B cell (primary cell): ENCODE measurements around the gene KCNQ5. TPM values are rescaled to one million over a fixed set of nuclear protein-coding genes. Genes with fewer than 3 reads are reported as not detected.

ENCODE experiments used
- ATAC-seq: fragments of 200-7000 bp; cut with Tn5 transposase; one replicate; pipeline ENCODE4 v1.10.0; 2021; ENCODE audit warnings: low read depth, mild to moderate bottlenecking, moderate number of reproducible peaks, moderate library complexity
- CTCF ChIA-PET: fragments of 350-600 bp; sonication (Branson Sonifier 250); formaldehyde crosslinking; loops from one replicate; lab custom pipeline; 2021; ENCODE audit warnings: antibody characterized with exemption, inconsistent platforms; lab: Charles Lee
- POLR2A ChIA-PET: fragments of 350-600 bp; sonication (Branson Sonifier 250); formaldehyde crosslinking; loops from one replicate; lab custom pipeline; 2021; ENCODE audit warnings: antibody characterized with exemption; lab: Charles Lee
- DNase-seq: peaks from one replicate; pipeline ENCODE4 v3.0.0; 2013
- H2AFZ ChIP-seq: 2 replicates; pipeline ENCODE4 v1.6.1; 2012; ENCODE audit warnings: mild to moderate bottlenecking, low read depth, low read length; ENCODE audit not compliant: insufficient read depth, poor library complexity, severe bottlenecking
- H3K27ac ChIP-seq, 2 donors: 1 replicate in 1 of 2; 2 replicates in 1 of 2; pipeline ENCODE4 v1.5.1; 2012 to 2013; ENCODE audit warnings: low read length in 2 of 2, mild to moderate bottlenecking in 2 of 2, moderate library complexity in 1 of 2
- H3K27me3 ChIP-seq, 4 experiments: fragments of 200-600 bp in 1 of 4; sonication (generic) in 1 of 4; replicated peaks in 1 of 4; 1 replicate in 2 of 4; 2 replicates in 2 of 4; pipeline versions ENCODE4 v1.6.1 to v1.7.0; 2013 to 2016; ENCODE audit warnings: low read length in 3 of 4, mild to moderate bottlenecking in 2 of 4, mixed read lengths in 1 of 4, moderate library complexity in 1 of 4; ENCODE audit not compliant: insufficient read depth in 4 of 4, control insufficient read depth in 3 of 4; ENCODE audit errors: control extremely low read depth in 1 of 4
- H3K36me3 ChIP-seq, 2 experiments: replicated peaks in 1 of 2; 1 replicate in 1 of 2; 2 replicates in 1 of 2; pipeline versions ENCODE4 v1.6.1 to v1.7.1; 2013; ENCODE audit warnings: low read length in 1 of 2; ENCODE audit not compliant: insufficient read depth in 2 of 2, control insufficient read depth in 1 of 2; ENCODE audit errors: control extremely low read depth in 1 of 2, extremely low read depth in 1 of 2
- H3K4me1 ChIP-seq, 2 donors: fragments of 200-600 bp in 1 of 2; sonication (generic) in 1 of 2; 1 replicate in 1 of 2; 2 replicates in 1 of 2; pipeline versions ENCODE4 v1.5.1 to v1.6.1; 2013 to 2017; ENCODE audit warnings: low read length in 2 of 2; ENCODE audit not compliant: control insufficient read depth in 2 of 2, insufficient read depth in 2 of 2
- H3K4me2 ChIP-seq: replicated peaks from 2 replicates; pipeline ENCODE3; 2012; ENCODE audit warnings: mild to moderate bottlenecking, low read depth, low read length; ENCODE audit not compliant: poor library complexity, severe bottlenecking
- H3K4me3 ChIP-seq, 5 experiments: fragments of 200-600 bp in 1 of 5; sonication (generic) in 1 of 5; 1 replicate in 3 of 5; 2 replicates in 2 of 5; pipeline versions ENCODE4 v1.5.1 to v1.7.0; 2011 to 2016; ENCODE audit warnings: low read length in 4 of 5, mild to moderate bottlenecking in 4 of 5, low read depth in 2 of 5, control low read depth in 1 of 5, moderate library complexity in 1 of 5; ENCODE audit not compliant: insufficient read depth in 1 of 5; ENCODE audit errors: control extremely low read depth in 1 of 5, extremely low read depth in 1 of 5
- H3K79me2 ChIP-seq: fragments of 200-600 bp; sonication (generic); one replicate; pipeline ENCODE4 v1.6.0; 2016; ENCODE audit warnings: low read length; ENCODE audit not compliant: control insufficient read depth, insufficient read depth
- H3K9ac ChIP-seq: fragments of 200-600 bp; sonication (generic); 2 replicates; pipeline ENCODE4 v1.6.1; 2017; ENCODE audit warnings: mild to moderate bottlenecking, low read length, moderate library complexity
- H3K9me3 ChIP-seq, 3 donors: one replicate each; pipeline versions ENCODE4 v1.6.1 to v1.7.1; 2013; ENCODE audit warnings: low read length in 2 of 3; ENCODE audit not compliant: control insufficient read depth in 2 of 3, insufficient read depth in 1 of 3; ENCODE audit errors: control extremely low read depth in 1 of 3
- H4K20me1 ChIP-seq: 2 replicates; pipeline ENCODE4 v1.6.0; 2012; ENCODE audit warnings: mild to moderate bottlenecking, low read length; ENCODE audit not compliant: insufficient read depth, control insufficient read depth, poor library complexity, severe bottlenecking
- H3K27ac Mint-ChIP-seq: one replicate; pipeline ENCODE4 v1.8.0; 2021; ENCODE audit warnings: mixed read lengths
- H3K27me3 Mint-ChIP-seq: one replicate; pipeline ENCODE4 v1.8.0; 2021; ENCODE audit warnings: mixed read lengths
- H3K4me1 Mint-ChIP-seq: one replicate; pipeline ENCODE4 v1.8.0; 2021; ENCODE audit warnings: mixed read lengths
- H3K4me3 Mint-ChIP-seq: one replicate; pipeline ENCODE4 v1.8.0; 2021; ENCODE audit warnings: mixed read lengths
- H3K9me3 Mint-ChIP-seq: one replicate; pipeline ENCODE4 v1.8.0; 2022; ENCODE audit warnings: mixed read lengths; ENCODE audit not compliant: insufficient read depth
- CTCF ChIP-seq: fragments of 200-600 bp; IDR thresholded peaks from one replicate; pipeline ENCODE4 v1.8.0; 2022; ENCODE audit warnings: antibody characterized with exemption, mild to moderate bottlenecking
- EZH2 ChIP-seq: IDR thresholded peaks from 2 replicates; pipeline ENCODE4 v1.6.1; 2012; ENCODE audit warnings: borderline replicate concordance, low read depth, mild to moderate bottlenecking, moderate library complexity, low read length; ENCODE audit not compliant: insufficient read depth, poor library complexity, severe bottlenecking
- WGBS: methylation state at CpG from one replicate; pipeline ENCODE4 v1.1.5; 2013; ENCODE audit warnings: missing lambda C conversion rate; ENCODE audit not compliant: insufficient coverage; 5-methylcytosine and 5-hydroxymethylcytosine counted together
- intact Hi-C: fragments of 100-400 bp; cut with micrococcal nuclease; formaldehyde crosslinking; loops from one replicate; pipeline ENCODE4 v1.10.0; 2022
- polyA plus RNA-seq: library from polyadenylated mRNA; depleted of rRNA; stranded (reverse); fragments of >200 nt; gene quantifications from 2 replicates; pipeline ENCODE4 v1.2.3, GENCODE V29; 2012
- total RNA-seq, 2 donors: library from RNA; stranded (reverse); fragments of 120-200 nt in 1 of 2; gene quantifications; 1 replicate in 1 of 2; 2 replicates in 1 of 2; pipeline versions ENCODE4 v1.2.3 to v1.2.4, GENCODE V29; 2013 to 2022

KCNQ5 gene
- total and polyA plus RNA-seq, 2 donors (not counting 1 experiment from before 2014, with no cell fraction given), result 2.3 to 9.4 TPM

- Histone ChIP-seq H3K4me2 (no peak overlapping the region), H3K9ac (no peak overlapping the region), H3K79me2 (peaks cover 18% of the 10 kb centered on the region), H2AFZ (no peak overlapping the region), H3K4me1 (no peaks in the 10 kb centered on the region), H3K27ac (no peak overlapping the region), H3K9me3 (peaks cover 0 to 23% (median 0%) of the 10 kb centered on the region in 3 donors), H4K20me1 (no peaks in the 10 kb centered on the region), H3K36me3 (no peaks in the 10 kb centered on the region), H3K27me3 (no peaks in the 10 kb centered on the region), H3K4me3 (no peak overlapping the region)
- POLR2A ChIA-PET, result no interaction called here
- Mint-ChIP-seq H3K27me3 (no peaks in the 10 kb centered on the region), H3K4me1 (no peaks in the 10 kb centered on the region), H3K4me3 (no peak overlapping the region), H3K9me3 (peaks cover 7% of the 10 kb centered on the region), H3K27ac (no peak overlapping the region)
- DNase-seq, result no peak
- 94% methylated on average over 12 of the region's 19 CpGs for WGBS
- TF ChIP-seq EZH2, result no peak
- no peak for ATAC-seq
- CTCF ChIA-PET, result no interaction called here
- intact Hi-C loops, result no loop called here
Observed at GRCh38 chr6:72987301-72987700, 365.4 kb downstream of the KCNQ5 start.

GRCh38 chr6:72999995-73000394, 378.1 kb downstream of the KCNQ5 start:
- Mint-ChIP-seq H3K4me3 (no peak overlapping the region), H3K27me3 (no peaks in the 10 kb centered on the region), H3K9me3 (no peaks in the 10 kb centered on the region), H3K27ac (no peak overlapping the region), H3K4me1 (no peaks in the 10 kb centered on the region)
- H3K36me3 ChIP-seq, result no peaks in the 10 kb centered on the region
- no peaks in the 10 kb centered on the region for H3K9me3 ChIP-seq
- no peaks in the 10 kb centered on the region for H3K79me2 ChIP-seq
- no peaks in the 10 kb centered on the region for H4K20me1 ChIP-seq
- no peak overlapping the region for H3K4me2 ChIP-seq
- CTCF ChIA-PET, result no interaction called here
- intact Hi-C loops, result no loop called here
- DNase-seq, result no peak
- no peak overlapping the region for H3K9ac ChIP-seq
- POLR2A ChIA-PET, result no interaction called here
- H3K27ac ChIP-seq, result no peak overlapping the region
- WGBS, result 98% methylated on average over 4 of the region's 5 CpGs
- H3K4me3 ChIP-seq, result no peak overlapping the region
- H3K4me1 ChIP-seq, result no peaks in the 10 kb centered on the region
- no peak for TF ChIP-seq CTCF
- TF ChIP-seq EZH2, result no peak
- ATAC-seq, result no peak
- H3K27me3 ChIP-seq, result no peaks in the 10 kb centered on the region
- no peak overlapping the region for H2AFZ ChIP-seq
